HG03196 (cell line): Measurements from ENCODE around the gene MTMR6.
"Not testable (repeated sequence)": the region's sequence is repeated elsewhere in the genome, so short reads cannot be mapped to it uniquely, and the experiment has no call there.

Source experiments
- ATAC-seq: cut with Tn5 transposase; IDR thresholded peaks from one replicate; pipeline ENCODE4 v1.9.1; 2021; ENCODE audit not compliant: unreplicated experiment

MTMR6 gene

DNA sequence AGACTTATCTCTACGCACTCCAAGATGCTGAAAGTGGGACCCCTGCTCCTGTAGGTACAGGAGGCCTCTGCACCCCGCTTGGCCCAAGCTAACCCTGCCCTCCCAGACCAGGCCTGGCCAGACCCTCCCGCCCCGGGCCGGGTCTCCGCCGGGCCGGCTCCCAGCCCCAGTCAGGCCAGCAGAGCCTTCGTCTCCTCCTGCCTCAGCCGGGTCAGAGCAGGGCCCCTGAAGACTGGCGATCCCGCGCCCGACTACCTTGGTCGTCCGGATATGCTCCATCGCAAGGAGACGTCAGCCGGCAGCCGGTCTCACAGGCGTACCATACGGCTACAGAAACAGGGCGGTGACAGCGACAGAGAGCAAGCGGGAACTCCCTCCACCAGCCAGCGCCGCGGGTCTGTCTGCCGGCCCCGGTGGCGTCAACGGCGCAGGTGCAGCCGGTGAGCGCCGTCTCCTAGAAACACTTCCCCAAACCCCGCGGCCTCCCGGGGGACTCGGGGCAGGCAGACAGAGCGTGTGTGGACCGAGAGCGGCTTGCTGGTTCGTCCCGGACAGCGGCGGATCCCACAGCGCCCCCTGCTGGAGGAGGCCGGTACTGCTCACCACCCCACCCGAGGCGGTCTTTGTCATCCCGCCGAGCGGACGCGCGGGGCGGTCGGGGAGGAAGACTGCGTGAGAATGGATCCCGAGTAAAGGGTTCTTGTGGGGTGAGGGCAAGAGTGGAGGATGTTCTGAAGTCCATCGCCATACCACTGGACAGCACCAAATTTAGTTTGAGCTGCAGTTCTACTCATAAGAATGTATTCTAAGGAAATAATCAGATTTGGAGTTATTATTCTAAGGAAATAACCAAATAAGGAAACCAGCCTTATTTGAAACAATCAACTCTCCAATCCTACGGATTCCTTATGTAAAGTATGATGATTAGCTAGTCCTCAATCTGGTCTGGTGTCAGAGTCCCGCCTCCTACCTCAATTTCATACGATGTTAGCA is at the start of gene MTMR6:
TSS of gene MTMR6 (minus strand) at position 520 of the 993 bp plus-strand sequence. CDS start at position 279, 241 bp downstream.
- ATAC-seq, result peak; percentile 97

DNA sequence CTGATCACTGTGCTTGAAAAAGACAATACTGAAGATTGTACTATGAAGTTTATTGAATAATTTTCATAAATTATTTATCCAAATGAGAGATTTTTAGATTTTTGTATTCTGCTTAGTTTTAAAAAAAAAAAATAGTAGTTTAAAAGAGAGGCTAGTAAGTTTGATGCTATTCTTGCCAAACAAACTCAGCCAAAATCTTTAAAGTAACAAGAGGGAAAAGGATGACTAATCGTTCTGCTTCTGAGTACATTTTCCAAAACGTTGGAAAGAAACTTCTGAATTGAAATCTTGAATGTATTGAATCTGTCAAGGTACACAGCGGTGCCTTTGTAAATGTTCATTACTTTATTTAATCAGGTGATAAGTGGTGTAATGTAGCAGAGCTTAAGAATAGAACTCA is 48.6 kb upstream of the MTMR6 start:
- no peak for ATAC-seq

DNA sequence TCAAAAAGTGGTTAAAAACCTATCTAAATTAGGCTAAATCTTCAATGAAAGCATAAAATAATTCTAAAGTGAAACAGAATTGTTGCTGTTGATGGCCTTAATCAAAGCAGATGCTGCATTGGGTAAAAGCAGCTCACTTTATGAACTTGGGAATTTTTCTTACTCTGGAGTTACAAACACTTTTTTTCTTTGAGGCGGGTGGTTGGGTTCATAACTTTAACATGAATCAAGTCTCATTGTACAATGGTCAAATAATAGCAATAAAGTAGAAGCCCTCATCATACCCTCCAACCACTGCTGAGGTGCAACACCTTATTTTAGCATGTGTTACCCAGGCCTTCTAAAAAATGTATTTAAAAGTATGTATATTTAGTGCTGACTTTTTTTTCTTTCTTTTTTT is 43.3 kb upstream of the MTMR6 start:
- ATAC-seq, result no peak

DNA sequence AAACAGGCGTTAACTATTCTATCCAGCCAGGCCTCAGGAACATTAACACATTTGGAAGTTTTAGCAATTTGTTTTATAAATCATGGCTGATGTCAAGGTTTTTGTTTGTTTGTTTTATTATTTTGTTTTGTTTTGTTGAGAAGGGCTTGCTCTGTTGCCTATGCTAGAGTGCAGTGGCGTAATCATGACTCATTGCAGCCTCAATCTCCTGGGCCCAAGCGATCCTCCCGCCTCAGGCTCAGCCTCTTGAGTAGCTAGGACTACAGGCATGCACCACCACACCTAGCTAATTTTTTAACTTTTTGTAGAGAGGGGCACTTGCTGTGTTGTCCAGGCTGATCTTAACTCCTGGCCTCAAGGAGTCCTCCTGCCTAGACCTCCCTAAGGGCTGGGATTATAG is 42.4 kb upstream of the MTMR6 start:
- ATAC-seq, result no peak

DNA sequence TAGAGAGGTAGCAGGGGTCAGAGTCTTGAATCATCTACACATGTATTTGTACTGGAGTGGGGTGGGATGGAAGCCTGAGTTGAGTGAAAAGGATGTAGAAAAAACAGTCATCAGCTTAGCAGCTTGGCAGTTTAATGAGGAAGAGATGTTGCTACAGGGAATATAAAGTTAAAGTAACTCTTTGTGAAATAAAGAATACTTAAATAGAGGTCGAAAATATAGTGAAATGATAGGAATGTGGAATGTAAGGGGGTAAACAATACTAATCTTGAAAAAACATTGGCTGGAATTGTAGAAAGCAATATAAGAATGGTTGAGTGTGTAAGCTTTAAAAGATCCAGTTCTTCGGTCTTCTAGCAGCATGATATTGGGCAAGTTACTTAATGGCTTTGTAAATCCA is 36.8 kb upstream of the MTMR6 start:
- ATAC-seq, result no peak

DNA sequence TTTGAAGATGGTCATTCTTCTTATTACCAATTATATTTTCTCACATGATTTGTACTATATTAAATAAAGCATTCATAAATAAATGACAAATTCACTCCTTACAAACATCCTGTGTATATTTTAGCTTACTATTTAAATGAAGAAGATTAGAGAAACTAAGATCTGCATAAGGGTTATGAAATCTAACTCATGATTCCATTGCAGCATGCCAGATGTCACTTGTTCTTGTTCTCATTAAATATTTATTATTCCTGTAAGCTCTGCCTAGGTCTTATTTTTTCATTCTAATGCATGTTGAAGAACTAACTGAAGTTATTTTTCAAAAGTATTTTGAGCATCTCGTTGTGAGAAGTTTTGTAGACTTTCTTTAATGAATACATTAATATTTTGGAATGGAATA is 32.5 kb upstream of the MTMR6 start:
- ATAC-seq, result no peak

DNA sequence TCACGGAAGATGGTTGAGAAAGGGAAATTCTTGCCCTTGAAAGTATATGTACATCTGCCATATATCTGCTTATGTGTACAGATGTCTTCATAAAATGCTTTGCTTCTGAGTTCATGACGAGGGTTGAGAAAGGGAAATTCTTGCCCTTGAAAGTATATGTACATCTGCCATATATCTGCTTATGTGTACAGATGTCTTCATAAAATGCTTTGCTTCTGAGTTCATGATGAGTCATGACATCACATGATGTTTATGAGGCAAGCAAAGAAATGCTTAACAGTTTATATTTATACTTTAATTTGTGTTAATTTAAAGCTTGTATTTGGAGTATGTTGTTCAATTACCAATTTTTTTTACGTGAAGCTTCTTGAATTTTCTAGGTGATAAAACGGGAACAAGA is 31.7 kb upstream of the MTMR6 start:
- ATAC-seq, result not testable (repeated sequence)

DNA sequence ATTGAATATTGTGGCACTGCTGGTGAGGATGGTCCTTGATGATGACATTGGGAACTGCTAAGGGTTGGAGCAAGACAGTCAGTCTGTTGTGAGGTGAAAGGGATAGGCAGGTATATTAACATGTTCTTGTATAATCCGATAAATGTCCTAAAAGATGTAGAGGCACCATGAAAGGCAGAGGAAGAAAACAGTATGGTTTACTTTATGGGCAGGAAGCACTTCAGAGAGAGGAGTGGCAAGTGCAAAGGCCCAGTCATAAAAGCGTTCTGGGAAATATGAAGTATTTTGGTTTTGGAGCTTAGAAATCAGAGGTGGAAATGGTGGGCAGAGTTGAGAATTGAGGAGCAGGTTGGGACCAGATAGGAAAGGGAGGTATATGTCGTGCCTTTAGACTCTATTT is 23.6 kb upstream of the MTMR6 start:
- ATAC-seq, result no peak

DNA sequence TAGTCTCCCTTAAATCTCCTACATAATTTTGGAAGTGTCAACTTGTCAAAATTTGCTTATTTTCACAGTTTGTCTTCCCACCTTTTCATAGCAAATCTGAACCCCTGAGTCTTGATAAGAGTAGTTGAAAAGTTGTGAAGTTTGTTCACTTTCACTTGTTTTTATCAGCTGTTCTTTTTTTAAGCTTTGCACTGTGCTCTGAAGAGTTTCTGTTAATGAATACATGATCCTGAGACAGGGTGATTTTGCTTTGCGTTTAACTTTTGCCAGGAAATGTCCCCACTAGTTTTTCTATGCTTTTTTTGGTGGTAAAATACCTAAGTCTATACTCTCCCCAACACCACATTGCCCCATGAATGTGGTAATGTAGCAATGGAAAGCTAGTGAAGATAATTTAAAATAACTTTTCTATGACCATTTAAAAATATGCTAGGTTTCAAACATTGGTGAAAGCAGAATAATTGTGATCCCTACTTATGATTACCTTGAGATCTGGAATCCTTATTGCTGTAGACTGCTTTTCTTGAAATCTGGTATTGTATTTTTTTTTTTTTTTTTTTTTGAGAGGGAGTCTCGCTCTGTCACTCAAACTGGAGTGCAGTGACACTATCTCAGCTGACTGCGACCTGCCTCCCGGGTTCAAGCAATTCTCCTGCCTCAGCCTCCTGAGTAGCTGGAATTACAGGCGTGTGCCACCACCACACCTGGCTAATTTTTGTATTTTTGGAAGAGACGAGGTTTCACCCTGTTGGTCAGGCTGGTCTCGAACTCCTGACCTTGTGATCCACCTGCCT is 19.6 kb upstream of the MTMR6 start:
- ATAC-seq, result no peak

DNA sequence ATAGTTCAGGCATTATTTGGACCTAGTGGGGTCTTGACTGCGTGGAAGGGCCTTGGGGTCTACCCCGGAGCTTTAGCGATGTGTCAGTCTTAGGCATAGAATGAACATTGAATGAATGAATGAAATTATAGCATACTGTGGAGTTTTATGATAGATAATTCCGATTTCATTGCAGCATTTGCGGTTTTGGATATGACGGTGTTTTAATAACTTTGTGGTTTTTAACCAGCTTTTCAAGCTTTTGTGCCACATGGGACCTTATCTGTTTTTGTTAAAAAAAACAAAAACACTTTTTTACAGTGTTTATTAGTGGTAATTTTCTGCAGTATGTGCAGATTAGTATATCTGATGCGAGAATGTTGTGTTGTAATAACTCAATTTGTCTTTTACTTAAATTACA is 14.8 kb upstream of the MTMR6 start:
- no peak for ATAC-seq

DNA sequence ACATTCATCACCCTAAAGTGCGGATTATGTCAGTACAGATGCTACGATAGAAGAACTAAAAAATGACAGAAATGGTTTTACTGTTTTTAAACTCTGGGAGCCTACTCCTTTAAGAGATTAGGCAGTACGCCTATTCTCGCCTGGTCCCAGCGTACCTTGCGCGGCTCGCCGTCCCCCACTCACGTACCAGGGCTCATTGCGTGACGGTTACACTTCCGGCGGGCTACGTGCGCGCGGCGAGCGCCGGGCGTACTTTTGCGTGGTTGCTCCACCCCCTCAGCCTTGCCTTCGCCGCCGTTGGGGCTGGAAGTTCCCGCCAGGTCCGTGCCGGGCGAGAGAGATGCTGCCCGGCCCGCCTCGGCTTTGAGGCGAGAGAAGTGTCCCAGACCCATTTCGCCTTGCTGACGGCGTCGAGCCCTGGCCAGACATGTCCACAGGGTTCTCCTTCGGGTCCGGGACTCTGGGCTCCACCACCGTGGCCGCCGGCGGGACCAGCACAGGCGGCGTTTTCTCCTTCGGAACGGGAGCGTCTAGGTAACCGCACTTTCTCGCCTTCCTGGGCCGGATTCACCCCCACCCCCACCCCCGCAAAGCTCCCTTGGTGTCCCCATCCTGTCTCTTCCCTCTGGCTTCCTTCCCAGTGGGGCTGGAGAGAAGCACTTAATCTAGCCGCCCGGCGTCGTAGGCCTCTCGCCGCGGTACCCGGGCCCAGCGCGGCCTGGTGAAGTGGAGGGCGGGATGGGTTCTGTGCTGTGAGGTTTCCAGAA is 14.2 kb upstream of the MTMR6 start, which contains the start of gene NUP58:
TSS of gene NUP58 (plus strand) at position 279 of the 767 bp plus-strand sequence. CDS start at position 428, 149 bp downstream.
- ATAC-seq, result peak; percentile 98

DNA sequence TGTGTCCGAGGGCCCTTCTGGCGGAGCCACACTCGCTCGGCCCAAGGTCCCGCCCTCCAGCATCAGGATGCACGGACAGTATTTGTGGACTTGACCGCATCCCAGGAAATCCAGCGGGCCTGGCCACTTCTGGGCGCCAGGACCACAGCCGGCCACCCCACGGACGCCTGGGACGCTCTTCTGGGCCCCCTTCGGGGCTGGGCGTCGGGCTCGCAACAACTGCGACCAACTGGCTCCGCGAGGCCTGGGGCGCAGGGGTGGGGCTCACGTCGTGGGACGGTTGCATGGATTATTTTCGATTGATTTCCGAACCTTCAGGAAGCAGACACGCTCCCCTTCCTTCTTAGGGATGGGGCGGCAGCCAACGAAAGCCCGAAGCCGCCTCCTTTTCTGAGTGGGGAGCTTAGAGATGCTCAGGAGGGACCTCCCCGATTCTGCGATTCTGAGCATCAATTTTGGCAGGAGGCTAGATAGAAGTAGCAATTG is 13.6 kb upstream of the MTMR6 start:
- ATAC-seq, result peak; percentile 13

DNA sequence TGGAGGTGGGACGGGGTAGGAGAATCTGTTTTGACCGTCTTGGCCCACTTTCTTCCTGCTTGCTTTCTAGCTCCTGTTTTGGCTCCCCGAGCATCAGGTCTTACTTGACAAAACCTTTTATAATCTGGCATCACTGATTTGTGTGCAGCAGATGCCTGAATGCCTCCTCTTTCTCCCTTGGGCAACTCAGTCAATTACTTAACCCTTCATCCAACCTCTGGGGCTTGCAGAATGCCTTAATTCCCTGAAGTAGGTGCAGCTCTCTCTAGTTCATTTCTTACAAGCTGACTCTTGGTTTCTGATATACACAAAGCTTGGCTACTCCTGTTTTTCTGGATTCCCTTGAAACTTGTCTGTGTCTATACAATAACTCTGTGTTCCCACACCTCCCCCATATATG is 8.4 kb upstream of the MTMR6 start:
- no peak for ATAC-seq

DNA sequence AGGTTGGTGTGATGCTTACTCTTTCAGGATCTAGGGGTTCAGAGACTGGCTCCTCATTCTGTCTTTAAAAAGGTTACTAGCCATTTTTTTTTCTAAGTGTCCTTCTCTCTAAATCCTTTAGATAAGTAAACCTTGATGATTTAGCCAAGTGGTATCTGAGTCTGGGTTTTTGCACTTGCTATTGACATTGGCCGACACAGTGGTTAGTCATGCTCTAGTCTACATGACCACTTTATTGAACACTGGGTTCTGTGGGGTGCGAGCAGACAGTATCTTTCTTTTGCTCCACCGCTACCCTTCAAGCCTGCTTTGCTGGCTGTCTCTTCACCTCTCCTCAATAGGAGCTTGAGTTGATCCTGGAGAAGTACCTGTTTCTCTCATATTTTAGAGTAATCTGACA is 7.9 kb upstream of the MTMR6 start:
- ATAC-seq, result no peak

DNA sequence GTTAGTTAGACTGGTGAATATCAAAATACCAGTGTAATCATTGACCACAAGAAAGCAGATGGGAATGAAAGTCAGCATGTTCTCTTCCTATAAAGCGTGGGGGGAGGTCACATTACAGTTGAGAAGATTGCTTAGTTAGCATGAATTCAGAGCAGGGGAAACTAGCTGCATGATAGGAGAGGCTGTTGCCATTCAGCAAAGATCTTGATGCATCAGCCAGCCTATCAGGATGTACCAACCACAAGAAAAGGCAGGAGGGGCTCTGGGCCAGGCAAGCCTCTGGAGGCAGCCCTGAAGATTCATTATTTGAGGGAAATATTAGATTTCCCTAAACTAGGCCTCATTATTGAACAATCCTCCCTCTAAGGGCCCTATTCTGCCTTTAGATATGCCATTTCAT is 5.0 kb upstream of the MTMR6 start:
- no peak for ATAC-seq

DNA sequence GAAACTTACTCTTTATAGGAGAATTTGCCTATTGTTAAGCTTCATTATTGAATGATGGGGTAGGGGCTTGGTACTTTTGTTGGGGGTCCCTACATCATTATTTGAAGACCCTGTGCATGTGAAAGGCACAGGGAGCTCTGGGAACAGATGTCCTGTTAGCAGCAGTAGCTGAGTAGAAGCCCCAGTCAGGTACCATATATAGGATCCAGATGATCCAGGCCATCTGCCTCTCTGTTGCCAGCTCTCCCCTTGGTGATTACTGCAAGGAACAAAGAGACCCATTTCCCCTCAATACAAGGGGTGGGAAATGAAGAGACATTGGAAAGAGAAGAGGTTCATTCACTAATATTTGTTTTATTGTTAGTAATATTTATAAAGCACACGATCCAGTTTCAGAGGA is 4.4 kb upstream of the MTMR6 start:
- ATAC-seq, result no peak

DNA sequence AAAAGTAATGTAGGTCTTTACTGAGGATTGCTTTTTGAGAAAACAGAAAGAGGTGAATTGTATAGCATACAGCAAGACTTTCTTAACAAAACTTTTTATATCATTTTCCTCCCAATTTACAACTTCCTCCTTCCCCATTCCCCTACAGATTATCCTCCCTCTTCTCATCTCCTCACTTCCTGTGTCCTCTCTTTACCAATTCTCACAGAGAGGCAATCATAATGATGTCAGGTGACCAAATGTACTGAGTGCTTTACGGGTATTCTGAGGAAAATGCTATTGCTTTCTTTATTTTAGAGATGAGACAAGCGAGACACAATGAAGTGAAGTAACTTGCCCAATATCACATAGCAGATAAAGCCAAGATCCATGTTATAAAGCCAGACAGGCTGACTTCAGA is 1.7 kb upstream of the MTMR6 start:
- no peak for ATAC-seq

DNA sequence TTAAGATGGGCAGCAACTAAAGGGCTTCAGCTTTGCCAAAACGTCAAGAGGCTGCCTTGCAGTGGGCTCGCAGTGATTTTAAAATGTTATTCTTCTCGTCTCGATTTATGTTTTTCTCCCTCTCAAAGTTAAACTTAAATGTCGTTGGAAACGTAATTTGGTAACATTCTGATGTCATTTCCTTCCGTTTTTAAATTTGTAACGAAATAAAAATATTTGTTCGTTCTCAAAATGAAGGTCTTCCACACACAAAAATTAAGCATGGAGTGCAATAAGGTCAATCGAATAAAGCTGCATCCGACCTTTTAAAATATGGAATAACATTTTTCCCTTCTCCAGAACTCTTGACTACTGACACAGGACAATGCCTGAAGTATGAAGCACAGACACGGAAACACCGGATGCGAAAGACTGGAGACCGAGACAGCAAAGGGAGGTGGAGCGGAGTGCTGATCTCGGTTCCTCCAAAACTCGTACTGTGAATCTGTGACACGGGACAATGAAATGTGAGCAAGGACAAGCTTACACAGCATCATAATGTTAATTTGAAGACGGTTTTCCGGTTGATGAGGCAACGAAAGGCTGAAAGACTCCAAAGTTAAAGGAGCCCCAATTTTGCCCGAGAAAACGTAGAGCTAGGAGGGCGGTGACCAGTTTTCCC is 850 bp downstream of the MTMR6 start:
- peak; percentile 25 for ATAC-seq

DNA sequence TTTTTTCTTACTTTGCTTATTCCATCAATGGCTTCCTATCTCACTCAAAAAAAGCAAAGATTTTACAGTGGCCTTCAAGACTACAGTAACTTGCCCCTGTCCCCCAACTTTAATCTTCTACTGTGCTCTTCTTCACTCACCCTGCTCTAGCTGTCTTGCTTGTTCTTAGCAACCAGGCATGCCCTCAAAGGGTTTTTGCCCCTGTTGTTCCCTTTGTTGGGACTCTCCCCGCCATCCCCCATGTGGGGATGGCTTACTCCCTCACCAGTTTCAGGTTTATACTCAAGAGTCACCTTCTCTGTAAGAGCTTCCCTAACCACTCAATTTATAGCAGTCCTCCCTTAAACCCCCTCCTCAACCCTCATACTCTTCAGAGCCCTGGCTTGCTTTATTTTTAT is 5.4 kb downstream of the MTMR6 start:
- peak; percentile 28 for ATAC-seq

DNA sequence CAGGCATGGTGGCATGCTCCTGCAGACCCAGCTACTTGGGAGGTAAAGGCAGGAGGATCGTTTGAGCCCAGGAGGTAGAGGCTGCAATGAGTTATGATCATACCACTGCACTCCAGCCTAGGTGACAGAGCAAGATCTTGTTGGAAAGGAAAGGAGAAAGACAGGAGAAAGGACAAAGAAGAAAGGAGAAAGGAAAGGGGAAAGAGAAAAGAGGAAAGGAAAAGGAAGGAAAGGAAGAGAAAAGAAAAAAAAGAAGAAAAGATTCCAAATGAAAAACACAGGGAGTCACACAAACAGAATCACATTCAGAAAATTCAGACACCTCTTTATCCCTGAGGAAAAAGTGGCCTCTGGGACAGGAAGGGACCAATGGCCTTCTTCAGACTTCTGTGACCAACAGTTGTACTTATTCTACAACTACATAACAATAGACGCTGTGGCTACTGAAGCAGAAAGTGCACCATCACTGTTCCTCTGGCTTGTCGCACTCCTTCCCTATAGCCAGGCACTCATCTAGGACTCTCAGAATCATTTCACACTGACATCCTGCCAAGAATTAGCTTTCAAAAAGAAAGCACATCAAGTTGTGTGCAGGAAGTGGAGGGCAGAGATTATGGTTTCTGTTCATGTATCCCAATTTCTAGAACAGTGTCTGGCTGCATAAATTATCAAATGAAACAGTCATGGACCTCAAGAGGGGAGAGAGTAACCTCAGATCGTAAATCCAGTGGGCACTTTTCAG is 5.9 kb downstream of the MTMR6 start:
- peak; percentile 48 for ATAC-seq
